H9 (cell line): ENCODE data around the gene ZDHHC19. TPM values are rescaled to one million over a fixed set of nuclear protein-coding genes. Genes with fewer than 3 reads are reported as not detected.

Experiments
- DNase-seq: peaks from one replicate; pipeline ENCODE4 v3.0.0-alpha.2; 2017
- H2AFZ ChIP-seq: one replicate; pipeline ENCODE4 v1.6.1; 2013; ENCODE audit warnings: mild to moderate bottlenecking, low read length, control low read depth, moderate library complexity
- H2AK5ac ChIP-seq: 2 replicates; pipeline ENCODE4 v1.6.1; 2013; ENCODE audit warnings: low read length, control low read depth, mixed read lengths; ENCODE audit not compliant: insufficient read length
- H2BK120ac ChIP-seq: one replicate; pipeline ENCODE4 v1.6.1; 2013; ENCODE audit warnings: low read depth, mild to moderate bottlenecking, low read length, control low read depth, inconsistent platforms; ENCODE audit not compliant: poor library complexity, severe bottlenecking
- H2BK12ac ChIP-seq: 2 replicates; pipeline ENCODE4 v1.6.1; 2013; ENCODE audit warnings: low read length, control low read depth, mixed read lengths, low read depth; ENCODE audit not compliant: insufficient read length
- H2BK15ac ChIP-seq: 2 replicates; pipeline ENCODE4 v1.6.1; 2013; ENCODE audit warnings: low read depth, low read length, control low read depth
- H2BK20ac ChIP-seq: one replicate; pipeline ENCODE4 v1.6.1; 2013; ENCODE audit warnings: low read depth, mild to moderate bottlenecking, low read length, control low read depth, inconsistent platforms; ENCODE audit not compliant: poor library complexity, severe bottlenecking
- H2BK5ac ChIP-seq: 2 replicates; pipeline ENCODE4 v1.6.1; 2013; ENCODE audit warnings: low read length, control low read depth, mixed read lengths; ENCODE audit not compliant: insufficient read length
- H3K14ac ChIP-seq: 2 replicates; pipeline ENCODE4 v1.6.1; 2013; ENCODE audit warnings: low read length, control low read depth; ENCODE audit not compliant: insufficient read depth
- H3K18ac ChIP-seq: 2 replicates; pipeline ENCODE4 v1.6.1; 2013; ENCODE audit warnings: low read depth, mild to moderate bottlenecking, mixed read lengths, low read length, control low read depth; ENCODE audit not compliant: insufficient read length
- H3K23ac ChIP-seq: 2 replicates; pipeline ENCODE4 v1.6.1; 2013; ENCODE audit warnings: low read length, control low read depth, mixed read lengths, low read depth; ENCODE audit not compliant: insufficient read length
- H3K23me2 ChIP-seq: 2 replicates; pipeline ENCODE4 v1.6.1; 2013; ENCODE audit warnings: low read depth, mild to moderate bottlenecking, mixed read lengths, low read length, control low read depth; ENCODE audit not compliant: insufficient read length, poor library complexity, severe bottlenecking
- H3K27ac ChIP-seq: 2 replicates; pipeline ENCODE4 v1.5.1; 2013; ENCODE audit warnings: low read length, control low read depth, mixed read lengths, low read depth; ENCODE audit not compliant: insufficient read length
- H3K27me3 ChIP-seq: 2 replicates; pipeline ENCODE4 v1.6.1; 2013; ENCODE audit warnings: low read length, control low read depth, inconsistent platforms; ENCODE audit not compliant: insufficient read depth
- H3K4ac ChIP-seq: 2 replicates; pipeline ENCODE4 v1.6.1; 2013; ENCODE audit warnings: low read depth, mild to moderate bottlenecking, control low read depth, inconsistent platforms, low read length, moderate library complexity
- H3K4me1 ChIP-seq: 2 replicates; pipeline ENCODE4 v1.6.1; 2013; ENCODE audit warnings: low read length, control low read depth, inconsistent platforms; ENCODE audit not compliant: insufficient read depth
- H3K4me2 ChIP-seq: 2 replicates; pipeline ENCODE4 v1.6.1; 2013; ENCODE audit warnings: low read length, control low read depth, mixed read lengths; ENCODE audit not compliant: insufficient read length, insufficient read depth
- H3K56ac ChIP-seq: 2 replicates; pipeline ENCODE4 v1.6.1; 2013; ENCODE audit warnings: low read depth, mild to moderate bottlenecking, mixed read lengths, low read length, control low read depth; ENCODE audit not compliant: insufficient read length
- H3K79me1 ChIP-seq: 2 replicates; pipeline ENCODE4 v1.6.1; 2013; ENCODE audit warnings: low read depth, mild to moderate bottlenecking, moderate library complexity, low read length, control low read depth, inconsistent platforms; ENCODE audit not compliant: insufficient read depth, poor library complexity, severe bottlenecking
- H3K79me2 ChIP-seq: 2 replicates; pipeline ENCODE4 v1.6.1; 2013; ENCODE audit warnings: low read length, control low read depth, inconsistent platforms; ENCODE audit not compliant: insufficient read depth
- H3K9ac ChIP-seq: 2 replicates; pipeline ENCODE4 v1.6.1; 2013; ENCODE audit warnings: low read length, control low read depth, mixed read lengths; ENCODE audit not compliant: insufficient read length; ENCODE audit errors: extremely low read depth
- H3K9me3 ChIP-seq: one replicate; pipeline ENCODE4 v1.6.1; 2013; ENCODE audit warnings: low read depth, low read length, inconsistent platforms; ENCODE audit not compliant: control insufficient read depth
- H3T11ph ChIP-seq: one replicate; pipeline ENCODE4 v1.6.1; 2013; ENCODE audit warnings: mild to moderate bottlenecking, low read length, control low read depth, inconsistent platforms
- H4K20me1 ChIP-seq: one replicate; pipeline ENCODE4 v1.6.1; 2013; ENCODE audit not compliant: control insufficient read depth, insufficient read length, insufficient read depth
- H4K5ac ChIP-seq: 2 replicates; pipeline ENCODE4 v1.6.1; 2013; ENCODE audit warnings: low read depth, mild to moderate bottlenecking, mixed read lengths, low read length, control low read depth; ENCODE audit not compliant: insufficient read length
- H4K8ac ChIP-seq: replicated peaks from 2 replicates; pipeline ENCODE4 v1.6.1; 2013; ENCODE audit warnings: low read length, control low read depth, mixed read lengths, low read depth; ENCODE audit not compliant: insufficient read length
- H4K91ac ChIP-seq: 2 replicates; pipeline ENCODE4 v1.6.1; 2013; ENCODE audit warnings: low read depth, mild to moderate bottlenecking, moderate library complexity, mixed read lengths, low read length, control low read depth; ENCODE audit not compliant: insufficient read length
- H3K27ac Mint-ChIP-seq, 3 experiments: 2 replicates in 2 of 3; 3 replicates in 1 of 3; pipeline ENCODE4 v1.8.0; 2020 to 2021; ENCODE audit warnings: mixed read lengths in 3 of 3, mild to moderate bottlenecking in 1 of 3, moderate library complexity in 1 of 3
- H3K27me3 Mint-ChIP-seq: 2 replicates; pipeline ENCODE4 v1.8.0; 2021; ENCODE audit warnings: low read depth, mild to moderate bottlenecking, moderate library complexity, mixed read lengths
- H3K36me3 Mint-ChIP-seq, 3 experiments: 2 replicates in 2 of 3; 3 replicates in 1 of 3; pipeline ENCODE4 v1.8.0; 2020 to 2021; ENCODE audit warnings: low read depth in 3 of 3, mixed read lengths in 3 of 3; ENCODE audit not compliant: insufficient read depth in 1 of 3
- H3K4me1 Mint-ChIP-seq, 2 experiments: 2 replicates each; pipeline ENCODE4 v1.8.0; 2020; ENCODE audit warnings: mixed read lengths in 2 of 2
- H3K4me3 Mint-ChIP-seq, 2 experiments: 2 replicates in 1 of 2; 3 replicates in 1 of 2; pipeline ENCODE4 v1.8.0; 2020 to 2021; ENCODE audit warnings: mild to moderate bottlenecking in 2 of 2, mixed read lengths in 2 of 2, moderate library complexity in 1 of 2
- H3K9me3 Mint-ChIP-seq, 2 experiments: 2 replicates in 1 of 2; 3 replicates in 1 of 2; pipeline ENCODE4 v1.8.0; 2020; ENCODE audit warnings: mild to moderate bottlenecking in 2 of 2, mixed read lengths in 2 of 2, moderate library complexity in 1 of 2
- WGBS: extraction: QIAGEN DNeasy Blood & Tissue Kit; methylation state at CpG from one replicate; pipeline ENCODE4 v1.1.7; 2013; ENCODE audit warnings: missing lambda C conversion rate, low lambda C conversion rate, mixed read lengths; ENCODE audit not compliant: insufficient read length; ENCODE audit errors: extremely low coverage; 5-methylcytosine and 5-hydroxymethylcytosine counted together
- total RNA-seq: library from RNA; stranded (reverse); gene quantifications from 2 replicates; pipeline ENCODE4 v1.2.1, GENCODE V29; 2021
- TF ChIP-seq, protein P1 (sequence below): fragments of 200-600 bp; sonication (generic); conservative IDR thresholded peaks from 3 replicates; pipeline ENCODE4 v1.8.0; 2021; ENCODE audit warnings: antibody characterized with exemption, mild to moderate bottlenecking

The ZDHHC19 gene
- total RNA-seq, 1 experiment from 2014 or later = 2.2 TPM

DNA sequence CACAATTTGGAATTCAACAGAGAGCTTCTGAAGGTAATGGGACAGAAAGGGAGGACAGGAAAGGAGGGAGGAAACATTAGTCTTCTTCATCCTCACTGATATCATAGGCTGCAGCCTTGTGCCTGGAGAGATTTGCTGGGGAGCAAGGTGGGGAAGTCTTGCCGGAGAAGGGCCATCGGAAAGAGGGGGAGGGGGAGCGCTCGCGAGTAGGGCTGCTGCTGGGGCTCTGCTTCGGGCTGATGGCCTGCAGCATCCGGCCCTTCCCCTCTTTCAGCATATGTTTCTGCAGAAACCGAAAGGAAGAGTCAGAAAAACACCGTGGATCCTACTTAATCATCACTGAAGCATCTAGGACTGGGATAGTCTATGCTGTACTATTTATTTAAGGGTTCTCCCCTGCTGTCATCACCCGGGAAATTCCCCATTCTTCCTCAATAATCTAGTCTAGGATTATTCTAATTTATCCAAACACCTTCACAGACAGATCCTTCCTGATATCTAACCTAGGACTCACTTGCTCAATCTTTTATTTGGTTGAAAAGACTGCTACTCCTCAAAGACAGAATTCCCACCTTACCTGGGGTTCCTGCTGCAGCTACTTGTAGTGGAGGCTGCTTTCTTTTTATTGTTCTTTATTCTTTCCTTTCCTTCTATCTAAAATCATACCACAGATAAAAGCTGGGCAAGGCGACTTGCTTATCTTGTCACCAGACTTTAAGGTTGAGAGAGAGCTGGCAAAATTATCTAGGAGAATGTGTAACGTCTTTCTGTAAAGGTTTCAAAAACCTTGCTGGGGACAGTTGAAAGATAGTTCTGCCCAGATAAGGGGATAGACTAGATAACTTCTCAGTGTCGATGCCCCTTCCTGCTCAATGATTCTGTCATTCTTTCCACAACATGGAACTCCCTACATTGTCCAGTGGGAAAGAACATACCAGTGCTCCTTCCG, 27.7 kb upstream of the ZDHHC19 start:
- Mint-ChIP-seq H3K27ac (peak overlapping the region in 2 of 3 experiments; percentile 28 to 34; a peak in 2 of 7 replicates), H3K4me3 (no peak overlapping the region), H3K9me3 (peaks cover 0 to 3% of the 10 kb centered on the region in 2 experiments; a peak in 1 of 5 replicates), H3K36me3 (peaks cover 14 to 42% (median 21%) of the 10 kb centered on the region in 3 experiments; a peak in 6 of 7 replicates), H3K4me1 (peaks cover 0 to 8% of the 10 kb centered on the region in 2 experiments; a peak in 2 of 4 replicates), H3K27me3 (no peaks in the 10 kb centered on the region)
- no peak overlapping the region for H3T11ph ChIP-seq
- no peak overlapping the region for H3K27ac ChIP-seq
- no peak overlapping the region for H2BK20ac ChIP-seq
- peaks cover 2% of the 10 kb centered on the region for H4K20me1 ChIP-seq
- no peak overlapping the region for H2AFZ ChIP-seq
- no peak for DNase-seq
- H3K27me3 ChIP-seq = no peaks in the 10 kb centered on the region
- no peak overlapping the region for H4K5ac ChIP-seq
- H3K4me1 ChIP-seq = no peaks in the 10 kb centered on the region
- no peak overlapping the region for H4K91ac ChIP-seq
- no peaks in the 10 kb centered on the region for H3K23me2 ChIP-seq
- H3K4me2 ChIP-seq = no peak overlapping the region
- H3K9ac ChIP-seq = no peak overlapping the region
- H3K4ac ChIP-seq = no peak overlapping the region
- no peaks in the 10 kb centered on the region for H3K9me3 ChIP-seq
- no peak overlapping the region for H2BK12ac ChIP-seq
- no CpG with 5 or more reads among the region's 14 CpGs for WGBS
- no peaks in the 10 kb centered on the region for H3K79me2 ChIP-seq
- no peaks in the 10 kb centered on the region for H3K79me1 ChIP-seq
- H4K8ac ChIP-seq = no peak overlapping the region
- H2BK5ac ChIP-seq = no peak overlapping the region
- no peak overlapping the region for H3K56ac ChIP-seq
- H3K18ac ChIP-seq = no peak overlapping the region
- H2AK5ac ChIP-seq = no peak overlapping the region
- H3K14ac ChIP-seq = no peak overlapping the region
- H2BK15ac ChIP-seq = no peak overlapping the region
- H3K23ac ChIP-seq = no peak overlapping the region
- TF ChIP-seq, protein P1, sequence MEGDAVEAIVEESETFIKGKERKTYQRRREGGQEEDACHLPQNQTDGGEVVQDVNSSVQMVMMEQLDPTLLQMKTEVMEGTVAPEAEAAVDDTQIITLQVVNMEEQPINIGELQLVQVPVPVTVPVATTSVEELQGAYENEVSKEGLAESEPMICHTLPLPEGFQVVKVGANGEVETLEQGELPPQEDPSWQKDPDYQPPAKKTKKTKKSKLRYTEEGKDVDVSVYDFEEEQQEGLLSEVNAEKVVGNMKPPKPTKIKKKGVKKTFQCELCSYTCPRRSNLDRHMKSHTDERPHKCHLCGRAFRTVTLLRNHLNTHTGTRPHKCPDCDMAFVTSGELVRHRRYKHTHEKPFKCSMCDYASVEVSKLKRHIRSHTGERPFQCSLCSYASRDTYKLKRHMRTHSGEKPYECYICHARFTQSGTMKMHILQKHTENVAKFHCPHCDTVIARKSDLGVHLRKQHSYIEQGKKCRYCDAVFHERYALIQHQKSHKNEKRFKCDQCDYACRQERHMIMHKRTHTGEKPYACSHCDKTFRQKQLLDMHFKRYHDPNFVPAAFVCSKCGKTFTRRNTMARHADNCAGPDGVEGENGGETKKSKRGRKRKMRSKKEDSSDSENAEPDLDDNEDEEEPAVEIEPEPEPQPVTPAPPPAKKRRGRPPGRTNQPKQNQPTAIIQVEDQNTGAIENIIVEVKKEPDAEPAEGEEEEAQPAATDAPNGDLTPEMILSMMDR = no peak
- no peak overlapping the region for H2BK120ac ChIP-seq
